ENCODE results near the gene CEMIP.

- no peak for TF ChIP-seq CTCF (conservative IDR thresholded peaks at IDR 0.05 in 1 of 2, IDR thresholded peaks at IDR 0.05 in 1 of 2; ENCODE audit: extremely low read depth in 1 of 2, insufficient read depth in 1 of 2, low read depth in 1 of 2, low read length in 2 of 2)
- no peak for TF ChIP-seq EZH2 (IDR thresholded peaks at IDR 0.05; ENCODE audit: borderline replicate concordance, low read length)
Observed at GRCh38 chr15:80984856-80985255, 205.7 kb downstream of the CEMIP start.
